EH (cell line): ENCODE results near the gene REEP1.
"Not testable (repeated sequence)": the region's sequence is repeated elsewhere in the genome, so short reads cannot be mapped to it uniquely, and the experiment has no call there.

Experiments
- DNase-seq: peaks from one replicate; pipeline ENCODE4 v3.0.0-alpha.2; 2015; ENCODE audit warnings: low read depth

The REEP1 gene

DNA sequence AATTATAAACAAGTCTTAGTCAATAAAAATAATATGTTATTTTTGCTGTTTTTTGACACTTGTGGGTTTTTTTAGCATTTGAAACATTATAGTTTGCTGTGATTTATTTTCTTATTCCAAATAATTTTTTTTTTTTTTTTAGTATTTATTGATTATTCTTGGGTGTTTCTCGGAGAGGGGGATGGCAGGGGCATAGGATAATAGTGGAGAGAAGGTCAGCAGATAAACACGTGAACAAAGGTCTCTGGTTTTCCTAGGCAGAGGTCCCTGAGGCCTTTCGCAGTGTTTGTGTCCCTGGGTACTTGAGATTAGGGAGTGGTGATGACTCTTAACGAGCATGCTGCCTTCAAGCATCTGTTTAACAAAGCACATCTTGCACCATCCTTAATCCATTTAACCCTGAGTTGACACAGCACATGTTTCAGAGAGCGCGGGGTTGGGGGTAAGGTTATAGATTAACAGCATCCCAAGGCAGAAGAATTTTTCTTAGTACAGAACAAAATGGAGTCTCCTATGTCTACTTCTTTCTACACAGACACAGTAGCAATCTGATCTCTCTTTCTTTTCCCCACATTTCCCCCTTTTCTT is 8.5 kb upstream of the REEP1 start:
- not testable (repeated sequence) for DNase-seq

GRCh38 chr2:86344404-86344803 is 7.0 kb upstream of the REEP1 start:
- DNase-seq, result no peak

- no peak for DNase-seq
Observed at GRCh38 chr2:86342488-86342887, 5.1 kb upstream of the REEP1 start.

GRCh38 chr2:86341470-86341869 is 4.0 kb upstream of the REEP1 start:
- DNase-seq, result no peak

DNA sequence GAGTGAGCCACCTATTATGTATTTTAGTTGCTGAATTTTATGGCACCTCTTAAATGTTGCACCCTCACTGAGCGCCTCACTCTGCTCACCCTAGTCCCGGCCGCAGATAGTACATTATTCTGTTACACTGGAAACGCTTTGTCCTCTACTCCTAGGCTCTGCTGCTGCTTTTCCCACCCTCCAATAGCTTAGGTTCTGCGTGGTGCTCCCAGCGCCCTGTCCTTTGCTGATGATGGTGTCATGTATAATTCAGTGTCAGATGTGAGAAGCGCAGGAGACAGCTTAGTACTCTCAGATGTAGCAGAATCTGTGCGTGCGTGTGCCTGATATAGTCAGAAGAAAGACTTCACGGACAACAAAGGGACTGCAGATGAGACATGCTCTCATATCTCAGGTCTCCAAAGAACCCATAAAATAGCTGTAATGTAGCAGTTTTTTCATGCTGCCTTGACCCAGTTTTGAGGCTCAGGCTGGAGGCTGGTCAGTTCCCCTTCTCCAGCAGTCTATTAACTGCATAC is 1.4 kb upstream of the REEP1 start:
- no peak for DNase-seq

- no peak for DNase-seq
Observed at GRCh38 chr2:86336675-86337243, 667 bp downstream of the REEP1 start.

- DNase-seq, result no peak
Observed at GRCh38 chr2:86335865-86336674, 1.4 kb downstream of the REEP1 start.

DNA sequence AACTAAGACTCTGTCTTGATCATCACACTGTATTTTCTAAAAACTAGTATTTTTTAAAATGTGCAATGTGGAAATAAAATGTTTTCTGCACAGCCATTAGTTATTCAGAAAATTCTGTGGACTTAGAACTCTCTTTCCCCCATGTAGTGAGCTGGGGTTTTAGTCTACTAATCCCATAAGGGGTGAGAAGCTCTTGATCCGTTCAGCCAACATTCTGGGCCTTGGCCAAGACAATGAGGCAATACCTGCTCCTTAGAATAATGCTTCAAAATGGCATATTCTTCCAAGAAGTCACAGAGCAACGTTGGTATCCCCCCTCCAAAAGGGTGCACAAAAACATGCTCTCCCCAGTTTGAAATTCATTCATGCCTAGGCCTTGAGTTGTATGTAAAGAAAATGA is 4.0 kb downstream of the REEP1 start:
- DNase-seq, result no peak

DNA sequence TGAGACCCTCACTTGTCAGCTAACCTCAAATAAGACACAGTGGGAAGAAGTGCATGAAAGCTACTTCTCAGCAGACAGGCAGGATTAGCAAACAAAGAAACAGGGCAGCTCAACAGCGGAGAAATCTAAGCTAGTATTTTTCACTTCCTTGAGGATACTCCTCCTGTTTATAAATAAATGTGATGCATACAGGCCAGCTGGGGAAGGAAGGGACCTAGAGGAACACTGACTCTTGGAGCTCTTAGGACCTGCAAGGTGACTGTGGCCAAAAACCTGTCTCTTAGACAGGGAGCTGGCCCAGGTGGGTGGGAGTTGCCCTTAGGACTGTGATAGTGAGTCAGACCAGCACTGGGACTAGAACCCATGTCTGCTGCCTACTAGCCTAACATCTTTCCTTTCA is 4.8 kb downstream of the REEP1 start:
- no peak for DNase-seq

- no peak for DNase-seq
Observed at GRCh38 chr2:86331384-86331783, 6.0 kb downstream of the REEP1 start.

- no peak for DNase-seq
Observed at GRCh38 chr2:86330001-86330400, 7.4 kb downstream of the REEP1 start.

GRCh38 chr2:86323273-86324021 is 14.0 kb downstream of the REEP1 start:
- DNase-seq, result no peak

DNA sequence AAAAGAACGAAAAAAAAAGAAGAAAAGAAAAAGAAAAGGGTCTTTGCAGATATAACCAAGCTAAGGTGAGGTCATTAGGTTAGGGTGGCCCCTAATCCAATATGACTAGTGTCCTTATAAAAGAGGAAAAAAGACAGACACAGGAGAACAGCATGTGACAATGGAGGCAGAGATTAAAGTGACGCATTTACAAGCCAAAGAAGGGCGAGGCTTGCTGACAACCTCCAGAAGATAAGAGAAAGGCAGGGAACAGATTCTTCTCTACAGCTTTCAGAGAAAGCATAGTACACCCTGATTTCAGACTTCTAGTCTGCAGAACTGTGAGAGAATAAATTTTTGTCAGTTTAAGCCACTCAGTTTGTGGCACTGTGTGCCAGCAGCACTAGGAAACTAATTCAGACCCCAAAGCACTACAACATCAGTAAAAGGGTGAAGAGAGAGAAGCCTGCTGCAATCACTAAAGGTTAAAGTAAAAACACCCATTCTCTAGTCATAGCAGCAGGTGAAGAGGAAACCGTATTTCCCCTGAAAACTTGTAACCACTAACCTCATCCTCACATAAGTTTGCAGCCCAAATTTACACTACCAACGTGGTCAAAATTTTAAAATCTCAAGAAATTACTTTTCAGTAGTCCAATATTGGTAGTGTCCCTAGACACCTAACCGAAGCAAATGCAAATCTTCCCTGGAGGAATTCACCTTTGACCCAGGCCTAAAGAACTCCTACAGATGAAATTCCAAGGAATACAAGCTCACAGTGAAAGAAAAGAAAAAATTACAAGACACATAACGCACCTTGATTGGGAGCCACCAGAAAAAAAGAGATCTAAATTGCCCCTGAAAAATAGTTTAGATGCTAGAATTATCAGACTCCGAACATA is 17.5 kb downstream of the REEP1 start:
- no peak for DNase-seq

DNA sequence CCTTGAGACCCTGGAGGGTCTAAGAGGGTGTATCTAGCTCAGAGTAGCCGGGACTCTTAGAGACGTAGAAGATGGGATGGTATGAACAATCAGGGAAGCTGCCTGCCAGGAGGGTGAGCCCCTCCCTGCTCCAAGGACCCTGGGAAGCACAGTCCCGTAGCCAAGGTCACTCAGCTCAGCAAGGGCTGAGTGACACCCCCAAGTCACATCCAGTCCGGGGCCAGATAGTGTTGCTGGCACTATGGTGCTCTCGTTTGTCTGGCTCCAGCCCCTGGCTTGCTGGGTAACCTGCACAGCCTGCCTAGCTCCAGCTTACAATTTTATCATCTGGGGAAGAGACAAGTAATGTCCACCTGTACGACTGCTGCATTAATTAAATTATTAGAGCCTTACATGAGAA is 22.3 kb downstream of the REEP1 start:
- DNase-seq, result no peak

GRCh38 chr2:86314125-86314524 is 23.3 kb downstream of the REEP1 start:
- no peak for DNase-seq

DNA sequence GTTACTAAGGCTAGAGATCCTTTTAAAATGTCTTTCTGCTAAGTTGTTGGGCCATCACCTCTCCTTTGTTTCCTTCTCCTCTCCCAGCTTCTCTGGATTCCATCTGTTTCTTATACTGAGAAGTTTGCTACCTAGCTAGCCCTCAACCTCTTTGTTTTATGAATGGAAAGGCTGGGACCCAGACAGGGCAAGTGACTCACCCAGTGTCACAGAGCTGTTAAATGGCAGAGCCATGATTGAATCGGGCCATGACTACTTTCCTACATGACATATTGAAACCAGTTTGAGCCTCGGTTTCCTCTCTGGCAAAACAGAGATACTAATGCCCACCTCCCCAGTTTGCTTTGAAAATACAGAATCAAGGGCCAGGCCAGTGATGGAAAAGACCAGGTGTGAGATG is 24.1 kb downstream of the REEP1 start:
- no peak for DNase-seq

GRCh38 chr2:86311879-86312278 is 25.5 kb downstream of the REEP1 start:
- no peak for DNase-seq

- DNase-seq, result no peak
Observed at GRCh38 chr2:86309966-86310365, 27.5 kb downstream of the REEP1 start.

DNA sequence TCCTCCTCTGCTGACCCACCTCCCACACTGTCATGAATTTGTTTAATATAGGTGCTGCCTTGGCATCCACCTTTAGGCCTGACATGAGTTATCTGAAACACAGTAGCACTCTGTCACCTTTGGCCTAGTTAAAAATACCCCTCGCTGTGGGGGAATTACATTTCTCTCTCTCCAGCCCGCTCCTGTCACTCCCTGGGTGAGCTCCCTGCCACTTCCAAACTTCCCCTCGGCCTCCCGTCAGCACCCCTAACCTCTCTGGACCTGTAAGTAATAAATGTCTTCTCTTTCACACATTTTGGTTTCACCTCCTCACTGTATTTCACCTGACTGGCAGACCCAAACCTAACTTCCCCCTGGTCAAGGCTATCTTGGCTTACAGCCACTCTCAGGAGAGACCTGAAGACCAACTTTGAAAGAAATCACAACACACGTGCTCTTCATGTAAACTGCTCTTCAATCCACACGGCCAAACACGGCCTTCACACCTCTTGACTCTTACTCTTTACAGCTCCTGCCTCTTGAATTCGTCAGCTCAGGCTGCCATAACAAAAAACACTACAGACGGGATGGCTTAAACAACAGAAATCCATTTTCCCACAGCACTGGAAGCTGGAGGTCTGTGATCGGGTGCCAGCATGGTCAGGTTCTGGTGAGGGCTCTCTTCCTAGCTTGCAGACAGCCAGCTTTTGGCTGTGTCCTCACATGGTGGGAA is 28.3 kb downstream of the REEP1 start:
- DNase-seq, result no peak

- DNase-seq, result no peak
Observed at GRCh38 chr2:86308356-86308755, 29.1 kb downstream of the REEP1 start.

DNA sequence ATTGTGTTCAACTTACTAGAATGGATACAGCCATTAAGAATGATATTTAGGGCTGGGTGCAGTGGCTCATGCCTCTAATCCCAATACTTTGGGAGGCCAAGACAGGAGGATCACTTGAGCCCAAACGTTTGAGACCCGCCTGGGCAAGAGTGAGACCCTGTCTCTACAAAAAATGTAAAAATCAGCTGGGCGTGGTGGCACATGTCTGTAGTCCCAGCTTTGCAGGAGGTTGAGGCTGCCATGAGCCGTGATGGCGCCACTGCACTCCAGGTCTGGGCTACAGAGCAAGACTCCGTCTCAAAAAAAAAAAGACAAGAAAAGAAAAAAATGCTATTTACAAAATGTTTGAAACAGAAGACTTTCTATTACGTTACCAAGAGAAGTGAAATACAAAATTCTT is 30.0 kb downstream of the REEP1 start:
- no peak for DNase-seq
